Measurements from ENCODE around the gene ENDOU. TPM values are rescaled to one million over a fixed set of nuclear protein-coding genes. Genes with fewer than 3 reads are reported as not detected.

Gene ENDOU
- 0.32 TPM for total RNA-seq
- long read RNA-seq: 0 reads

GRCh38 chr12:47725091-47725772, at the start of gene ENDOU:
ENDOU (minus strand) TSS chr12:47725490; CDS start chr12:47725413, 77 bp downstream.
- DNase-seq (no peak), ATAC-seq (no peak)
- H3K4me3 ChIP-seq: no peak within 1 kb of the TSS
- H3K36me3 ChIP-seq: no peaks in the 10 kb centered on the region
- intact Hi-C loops (cut with DNase I): no loop called here
- peaks cover 5% of the 10 kb centered on the region for H3K4me1 ChIP-seq
- no peak for TF ChIP-seq CTCF (IDR thresholded peaks at IDR 0.05)
- H3K27me3 ChIP-seq: no peaks in the 10 kb centered on the region
- H3K27ac ChIP-seq: no peak within 1 kb of the TSS
- H3K9me3 ChIP-seq: no peaks in the 10 kb centered on the region

- Histone ChIP-seq H3K36me3 (no peaks in the 10 kb centered on the region), H3K9me3 (no peaks in the 10 kb centered on the region), H3K4me3 (peak overlapping the region; percentile 93), H3K27ac (peak overlapping the region; percentile 52), H3K4me1 (peaks cover 64% of the 10 kb centered on the region), H3K27me3 (no peaks in the 10 kb centered on the region)
- DNase-seq (no peak), ATAC-seq (no peak)
- TF ChIP-seq CTCF (IDR thresholded peaks at IDR 0.05): no peak
- intact Hi-C loops (cut with DNase I): loop anchor here (5.0 kb wide), 1 partner anchor 57 kb away; no protein-coding TSS in a partner anchor
Measured at GRCh38 chr12:47774663-47775062, 49.4 kb upstream of the ENDOU start.

GRCh38 chr12:47773858-47774580, 48.7 kb upstream of the ENDOU start:
- H3K4me3 ChIP-seq: peak overlapping the region; percentile 93
- H3K27ac ChIP-seq: peak overlapping the region; percentile 81
- peaks cover 63% of the 10 kb centered on the region for H3K4me1 ChIP-seq
- no peak for TF ChIP-seq CTCF (IDR thresholded peaks at IDR 0.05)
- no peak for ATAC-seq
- H3K9me3 ChIP-seq: no peaks in the 10 kb centered on the region
- H3K36me3 ChIP-seq: no peaks in the 10 kb centered on the region
- intact Hi-C loops (cut with DNase I): no loop called here
- no peaks in the 10 kb centered on the region for H3K27me3 ChIP-seq
- DNase-seq: no peak

GRCh38 chr12:47773062-47773857, 48.0 kb upstream of the ENDOU start, which contains the start of gene SLC48A1:
SLC48A1 (plus strand) TSS chr12:47773238; CDS start chr12:47773305, 67 bp downstream.
- TF ChIP-seq CTCF (IDR thresholded peaks at IDR 0.05): no peak
- peak; percentile 87 for ATAC-seq
- DNase-seq: peak; percentile 90
- intact Hi-C loops (cut with DNase I): no loop called here
- Histone ChIP-seq H3K4me1 (peaks cover 56% of the 10 kb centered on the region), H3K9me3 (no peaks in the 10 kb centered on the region), H3K36me3 (no peaks in the 10 kb centered on the region), H3K27ac (peak within 1 kb of the TSS; percentile 81), H3K4me3 (peak within 1 kb of the TSS; percentile 93), H3K27me3 (no peaks in the 10 kb centered on the region)

- TF ChIP-seq CTCF (IDR thresholded peaks at IDR 0.05): no peak
- Histone ChIP-seq H3K4me1 (peaks cover 51% of the 10 kb centered on the region), H3K27ac (peak overlapping the region; percentile 80), H3K4me3 (peak overlapping the region; percentile 93), H3K27me3 (no peaks in the 10 kb centered on the region), H3K36me3 (no peaks in the 10 kb centered on the region), H3K9me3 (no peaks in the 10 kb centered on the region)
- DNase-seq (no peak), ATAC-seq (no peak)
- intact Hi-C loops (cut with DNase I): no loop called here
Measured at GRCh38 chr12:47772738-47773061, 47.4 kb upstream of the ENDOU start.

Measured in upper lobe of right lung (tissue), 1 donor.